ENCODE data around the gene PXK.

DNA sequence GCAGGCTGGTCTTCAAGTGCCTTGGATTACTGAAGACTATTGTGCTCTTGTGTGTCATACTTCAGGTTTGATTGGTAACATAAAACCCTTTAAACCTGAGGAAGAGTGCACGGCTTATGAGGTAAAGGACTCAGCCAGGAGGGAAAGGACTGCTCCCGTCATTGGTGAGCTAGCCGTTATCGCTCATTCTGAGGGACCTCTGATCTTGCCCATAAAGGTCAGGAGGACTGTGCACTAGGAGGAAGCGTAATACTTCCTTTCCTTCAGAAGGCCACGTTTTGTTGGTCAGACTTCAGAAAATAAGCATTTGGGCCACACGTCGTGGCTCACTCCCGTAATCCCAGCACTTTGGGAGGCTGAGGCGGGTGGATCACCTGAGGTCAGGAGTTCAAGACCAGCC lies 37.7 kb downstream of the PXK start:
- TF ChIP-seq, protein P1, sequence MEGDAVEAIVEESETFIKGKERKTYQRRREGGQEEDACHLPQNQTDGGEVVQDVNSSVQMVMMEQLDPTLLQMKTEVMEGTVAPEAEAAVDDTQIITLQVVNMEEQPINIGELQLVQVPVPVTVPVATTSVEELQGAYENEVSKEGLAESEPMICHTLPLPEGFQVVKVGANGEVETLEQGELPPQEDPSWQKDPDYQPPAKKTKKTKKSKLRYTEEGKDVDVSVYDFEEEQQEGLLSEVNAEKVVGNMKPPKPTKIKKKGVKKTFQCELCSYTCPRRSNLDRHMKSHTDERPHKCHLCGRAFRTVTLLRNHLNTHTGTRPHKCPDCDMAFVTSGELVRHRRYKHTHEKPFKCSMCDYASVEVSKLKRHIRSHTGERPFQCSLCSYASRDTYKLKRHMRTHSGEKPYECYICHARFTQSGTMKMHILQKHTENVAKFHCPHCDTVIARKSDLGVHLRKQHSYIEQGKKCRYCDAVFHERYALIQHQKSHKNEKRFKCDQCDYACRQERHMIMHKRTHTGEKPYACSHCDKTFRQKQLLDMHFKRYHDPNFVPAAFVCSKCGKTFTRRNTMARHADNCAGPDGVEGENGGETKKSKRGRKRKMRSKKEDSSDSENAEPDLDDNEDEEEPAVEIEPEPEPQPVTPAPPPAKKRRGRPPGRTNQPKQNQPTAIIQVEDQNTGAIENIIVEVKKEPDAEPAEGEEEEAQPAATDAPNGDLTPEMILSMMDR (IDR thresholded peaks at IDR 0.05; ENCODE audit: poor library complexity) = no peak
- no peak for TF ChIP-seq EZH2 (IDR thresholded peaks at IDR 0.05; ENCODE audit: borderline replicate concordance)
- TF ChIP-seq EZH2phosphoT487 (IDR thresholded peaks at IDR 0.05; ENCODE audit: low read depth, severe bottlenecking, unreplicated experiment) = no peak

All from hepatocyte (in vitro differentiated cells).